HepG2 (cell line): ENCODE data around the gene POMT2. TPM values are rescaled to one million over a fixed set of nuclear protein-coding genes. Genes with fewer than 3 reads are reported as not detected.
A peak's percentile ranks its signal among the peaks of the same experiment; 100 is the strongest.

ENCODE experiments used
- ATAC-seq: fragments of 200-7000 bp; cut with Tn5 transposase; 3 replicates; pipeline ENCODE4 v1.9.1; 2020; ENCODE audit warnings: mild to moderate bottlenecking, moderate library complexity
- BruUV-seq: library from RNA; stranded (reverse); fragments of 400-500 nt; replicated peaks from 2 replicates; lab custom pipeline; 2021; lab: Mats Ljungman, UMichigan
- CTCF ChIA-PET: fragments of 300-600 bp; formaldehyde crosslinking; extraction: SDS; loops from one replicate; lab custom pipeline; 2021; ENCODE audit warnings: low total read pairs, inconsistent platforms, low intra/inter-chr PET ratio; lab: Yijun Ruan, JAX
- POLR2A ChIA-PET: fragments of 350-600 bp; sonication (Branson Sonifier 250); formaldehyde crosslinking; loops from one replicate; lab custom pipeline; 2020; ENCODE audit warnings: antibody characterized with exemption, inconsistent platforms; lab: Yijun Ruan, JAX
- DNase-seq: peaks from one replicate; pipeline ENCODE4 v3.0.0-alpha.2; 2015; ENCODE audit warnings: low spot score
- FAIRE-seq: peaks from 3 replicates; lab custom pipeline; 2011; peaks lifted over from hg19 to GRCh38; lab: Jason Lieb, UNC
- H2AFZ ChIP-seq: one replicate; pipeline ENCODE4 v1.6.1; 2011; ENCODE audit warnings: low read length, inconsistent platforms
- H3K27ac ChIP-seq: fragments of 300-600 bp; 3 replicates; pipeline ENCODE4 v1.8.0; 2011; ENCODE audit warnings: mixed run types, mild to moderate bottlenecking, mixed read lengths, low read length, inconsistent platforms; ENCODE audit not compliant: insufficient read depth; ENCODE audit errors: extremely low read length
- H3K27me3 ChIP-seq, 2 experiments: fragments of 200-600 bp in 1 of 2; 2 replicates in 1 of 2; 3 replicates in 1 of 2; pipeline versions ENCODE4 v1.6.0 to v1.8.0; 2011; ENCODE audit warnings: low read length in 2 of 2, mild to moderate bottlenecking in 2 of 2, moderate library complexity in 2 of 2, inconsistent platforms in 1 of 2; ENCODE audit not compliant: insufficient read depth in 2 of 2, control insufficient read depth in 1 of 2
- H3K36me3 ChIP-seq, 2 experiments: fragments of 200-600 bp in 1 of 2; replicated peaks in 1 of 2; 2 replicates in 1 of 2; 3 replicates in 1 of 2; pipeline versions ENCODE4 v1.5.1 to v1.8.0; 2011; ENCODE audit warnings: low read length in 2 of 2, inconsistent platforms in 1 of 2; ENCODE audit not compliant: insufficient read depth in 2 of 2, control insufficient read depth in 1 of 2
- H3K4me1 ChIP-seq: 2 replicates; pipeline ENCODE4 v1.5.1; 2012; ENCODE audit warnings: low read length, inconsistent platforms; ENCODE audit not compliant: insufficient read depth
- H3K4me2 ChIP-seq: 2 replicates; pipeline ENCODE4 v1.6.0; 2011; ENCODE audit warnings: low read depth, low read length, inconsistent platforms
- H3K4me3 ChIP-seq, 3 experiments: fragments of 200-600 bp in 1 of 3; sonication (generic), shearing (Covaris generic) in 1 of 3; replicated peaks in 1 of 3; 2 replicates each; pipeline ENCODE4 v1.5.1; 2011 to 2016; ENCODE audit warnings: low read length in 3 of 3, inconsistent platforms in 2 of 3, low read depth in 2 of 3, mild to moderate bottlenecking in 2 of 3, control low read depth in 1 of 3, mixed read lengths in 1 of 3; ENCODE audit not compliant: insufficient read depth in 1 of 3
- H3K79me2 ChIP-seq: one replicate; pipeline ENCODE4 v1.6.1; 2011; ENCODE audit warnings: low read length, inconsistent platforms; ENCODE audit not compliant: insufficient read depth
- H3K9ac ChIP-seq: 2 replicates; pipeline ENCODE4 v1.6.0; 2011; ENCODE audit warnings: mild to moderate bottlenecking, low read depth, low read length, inconsistent platforms; ENCODE audit not compliant: insufficient read depth
- H3K9me3 ChIP-seq: 2 replicates; pipeline ENCODE4 v1.5.1; 2012; ENCODE audit warnings: mild to moderate bottlenecking, low read length
- H4K20me1 ChIP-seq: 2 replicates; pipeline ENCODE4 v1.6.0; 2011; ENCODE audit warnings: inconsistent platforms, mild to moderate bottlenecking, low read length, moderate library complexity; ENCODE audit not compliant: insufficient read depth
- MIXL1 ChIP-seq: IDR thresholded peaks from 2 replicates; pipeline ENCODE4 v1.6.1; 2016
- NAIF1 ChIP-seq: sonication (generic); formaldehyde crosslinking; IDR thresholded peaks from 2 replicates; pipeline ENCODE4 v1.5.0; 2020; ENCODE audit warnings: mild to moderate bottlenecking, missing genetic modification reagents, borderline replicate concordance
- PHF8 ChIP-seq: sonication (generic); formaldehyde crosslinking; IDR thresholded peaks from 2 replicates; pipeline ENCODE4 v1.5.0; 2020; ENCODE audit warnings: missing genetic modification reagents
- PITX1 ChIP-seq: sonication (generic); formaldehyde crosslinking; IDR thresholded peaks from 2 replicates; pipeline ENCODE4 v1.5.1; 2020; ENCODE audit warnings: mild to moderate bottlenecking, missing genetic modification reagents
- ZNF496 ChIP-seq: sonication (generic); formaldehyde crosslinking; IDR thresholded peaks from 2 replicates; pipeline ENCODE4 v1.8.1; 2023; ENCODE audit warnings: mild to moderate bottlenecking, moderate library complexity, missing genetic modification reagents; ENCODE audit not compliant: insufficient replicate concordance
- WGBS: methylation state at CpG from one replicate; pipeline ENCODE4 v1.1.6; 2017; ENCODE audit warnings: low lambda C conversion rate; 5-methylcytosine and 5-hydroxymethylcytosine counted together
- in situ Hi-C: cut with HindIII; loops from 2 replicates; pipeline ENCODE4 v1.10.0; 2017; ENCODE audit warnings: low pct_unique_long_range_greater_than_20kb; ENCODE audit not compliant: extremely low pct_ligation_motif_present
- intact Hi-C: fragments of 100-400 bp; cut with micrococcal nuclease; formaldehyde crosslinking; loops from one replicate; pipeline ENCODE4 v1.10.0; 2022; ENCODE audit not compliant: unreplicated experiment
- polyA plus RNA-seq, 8 experiments: library from polyadenylated mRNA; depleted of rRNA in 3 of 8; stranded (reverse) in 7 of 8; unstranded in 1 of 8; fragments of >200 nt; fragmentation: Illumina TruSeq in 4 of 8; extraction: Trizol in 4 of 8; gene quantifications; 2 replicates each; pipeline versions ENCODE4 v1.2.1 to v1.2.3, GENCODE V29; 2011 to 2016; ENCODE audit warnings: low read depth in 4 of 8, missing spikeins in 1 of 8, mixed read lengths in 1 of 8; ENCODE audit not compliant: insufficient read depth in 1 of 8
- total RNA-seq, 5 experiments: library from RNA; depleted of rRNA; stranded (reverse); fragments of >200 nt; fragmentation: Illumina TruSeq; extraction: Trizol; gene quantifications; 2 replicates each; pipeline ENCODE4 v1.2.3, GENCODE V29; 2016; ENCODE audit warnings: low read depth in 1 of 5
- TF ChIP-seq, protein P1 (sequence below): sonication (generic); formaldehyde crosslinking; IDR thresholded peaks from 2 replicates; pipeline ENCODE4 v1.4.0; 2020; ENCODE audit warnings: missing genetic modification reagents
- TF ChIP-seq, protein P2 (sequence below): sonication (generic); formaldehyde crosslinking; IDR thresholded peaks from 2 replicates; pipeline ENCODE4 v1.4.0; 2020; ENCODE audit warnings: mild to moderate bottlenecking, missing genetic modification reagents

Gene POMT2
- total and polyA plus RNA-seq, 2 of the 13 experiments (the other 11 are each of a cell fraction or from before 2014, with no cell fraction given): 15.3 to 15.9 TPM

GRCh38 chr14:77276295-77276935 is 44.3 kb downstream of the POMT2 start:
- TF ChIP-seq NAIF1 (CRISPR knock-in tag) (no peak), ZNF496 (CRISPR knock-in tag) (no peak), PITX1 (no peak)
- TF ChIP-seq, protein P1, sequence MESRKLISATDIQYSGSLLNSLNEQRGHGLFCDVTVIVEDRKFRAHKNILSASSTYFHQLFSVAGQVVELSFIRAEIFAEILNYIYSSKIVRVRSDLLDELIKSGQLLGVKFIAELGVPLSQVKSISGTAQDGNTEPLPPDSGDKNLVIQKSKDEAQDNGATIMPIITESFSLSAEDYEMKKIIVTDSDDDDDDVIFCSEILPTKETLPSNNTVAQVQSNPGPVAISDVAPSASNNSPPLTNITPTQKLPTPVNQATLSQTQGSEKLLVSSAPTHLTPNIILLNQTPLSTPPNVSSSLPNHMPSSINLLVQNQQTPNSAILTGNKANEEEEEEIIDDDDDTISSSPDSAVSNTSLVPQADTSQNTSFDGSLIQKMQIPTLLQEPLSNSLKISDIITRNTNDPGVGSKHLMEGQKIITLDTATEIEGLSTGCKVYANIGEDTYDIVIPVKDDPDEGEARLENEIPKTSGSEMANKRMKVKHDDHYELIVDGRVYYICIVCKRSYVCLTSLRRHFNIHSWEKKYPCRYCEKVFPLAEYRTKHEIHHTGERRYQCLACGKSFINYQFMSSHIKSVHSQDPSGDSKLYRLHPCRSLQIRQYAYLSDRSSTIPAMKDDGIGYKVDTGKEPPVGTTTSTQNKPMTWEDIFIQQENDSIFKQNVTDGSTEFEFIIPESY: peak; percentile 12; the same call in 1 of the 2 replicates
- TF ChIP-seq, all 625 proteins: peak for 1
- CTCF ChIA-PET: no interaction called here

DNA sequence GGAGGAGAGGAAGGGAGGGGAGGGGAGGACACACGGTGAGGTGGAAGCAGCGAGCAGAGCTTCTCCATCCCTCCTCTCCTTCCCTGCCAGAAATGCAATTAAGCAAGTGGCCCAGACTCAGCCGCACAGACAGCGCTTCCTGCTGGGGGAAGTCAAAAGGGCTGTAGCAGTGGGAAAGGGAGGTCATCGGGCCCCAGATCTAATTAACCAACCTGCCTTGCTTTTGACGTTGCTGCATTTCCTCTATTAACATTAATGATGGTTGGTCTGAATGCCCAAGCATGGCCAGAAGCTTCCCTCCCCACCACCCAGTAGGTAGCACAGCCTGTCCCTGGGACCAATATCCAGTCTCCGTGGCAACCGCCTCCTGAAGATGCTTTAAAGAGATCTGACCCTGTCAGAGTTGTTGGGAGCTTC is 45.1 kb downstream of the POMT2 start:
- no peaks in the 10 kb centered on the region for H3K9me3 ChIP-seq
- TF ChIP-seq PHF8 (CRISPR knock-in tag): no peak
- TF ChIP-seq MIXL1: no peak
- TF ChIP-seq, protein P2, sequence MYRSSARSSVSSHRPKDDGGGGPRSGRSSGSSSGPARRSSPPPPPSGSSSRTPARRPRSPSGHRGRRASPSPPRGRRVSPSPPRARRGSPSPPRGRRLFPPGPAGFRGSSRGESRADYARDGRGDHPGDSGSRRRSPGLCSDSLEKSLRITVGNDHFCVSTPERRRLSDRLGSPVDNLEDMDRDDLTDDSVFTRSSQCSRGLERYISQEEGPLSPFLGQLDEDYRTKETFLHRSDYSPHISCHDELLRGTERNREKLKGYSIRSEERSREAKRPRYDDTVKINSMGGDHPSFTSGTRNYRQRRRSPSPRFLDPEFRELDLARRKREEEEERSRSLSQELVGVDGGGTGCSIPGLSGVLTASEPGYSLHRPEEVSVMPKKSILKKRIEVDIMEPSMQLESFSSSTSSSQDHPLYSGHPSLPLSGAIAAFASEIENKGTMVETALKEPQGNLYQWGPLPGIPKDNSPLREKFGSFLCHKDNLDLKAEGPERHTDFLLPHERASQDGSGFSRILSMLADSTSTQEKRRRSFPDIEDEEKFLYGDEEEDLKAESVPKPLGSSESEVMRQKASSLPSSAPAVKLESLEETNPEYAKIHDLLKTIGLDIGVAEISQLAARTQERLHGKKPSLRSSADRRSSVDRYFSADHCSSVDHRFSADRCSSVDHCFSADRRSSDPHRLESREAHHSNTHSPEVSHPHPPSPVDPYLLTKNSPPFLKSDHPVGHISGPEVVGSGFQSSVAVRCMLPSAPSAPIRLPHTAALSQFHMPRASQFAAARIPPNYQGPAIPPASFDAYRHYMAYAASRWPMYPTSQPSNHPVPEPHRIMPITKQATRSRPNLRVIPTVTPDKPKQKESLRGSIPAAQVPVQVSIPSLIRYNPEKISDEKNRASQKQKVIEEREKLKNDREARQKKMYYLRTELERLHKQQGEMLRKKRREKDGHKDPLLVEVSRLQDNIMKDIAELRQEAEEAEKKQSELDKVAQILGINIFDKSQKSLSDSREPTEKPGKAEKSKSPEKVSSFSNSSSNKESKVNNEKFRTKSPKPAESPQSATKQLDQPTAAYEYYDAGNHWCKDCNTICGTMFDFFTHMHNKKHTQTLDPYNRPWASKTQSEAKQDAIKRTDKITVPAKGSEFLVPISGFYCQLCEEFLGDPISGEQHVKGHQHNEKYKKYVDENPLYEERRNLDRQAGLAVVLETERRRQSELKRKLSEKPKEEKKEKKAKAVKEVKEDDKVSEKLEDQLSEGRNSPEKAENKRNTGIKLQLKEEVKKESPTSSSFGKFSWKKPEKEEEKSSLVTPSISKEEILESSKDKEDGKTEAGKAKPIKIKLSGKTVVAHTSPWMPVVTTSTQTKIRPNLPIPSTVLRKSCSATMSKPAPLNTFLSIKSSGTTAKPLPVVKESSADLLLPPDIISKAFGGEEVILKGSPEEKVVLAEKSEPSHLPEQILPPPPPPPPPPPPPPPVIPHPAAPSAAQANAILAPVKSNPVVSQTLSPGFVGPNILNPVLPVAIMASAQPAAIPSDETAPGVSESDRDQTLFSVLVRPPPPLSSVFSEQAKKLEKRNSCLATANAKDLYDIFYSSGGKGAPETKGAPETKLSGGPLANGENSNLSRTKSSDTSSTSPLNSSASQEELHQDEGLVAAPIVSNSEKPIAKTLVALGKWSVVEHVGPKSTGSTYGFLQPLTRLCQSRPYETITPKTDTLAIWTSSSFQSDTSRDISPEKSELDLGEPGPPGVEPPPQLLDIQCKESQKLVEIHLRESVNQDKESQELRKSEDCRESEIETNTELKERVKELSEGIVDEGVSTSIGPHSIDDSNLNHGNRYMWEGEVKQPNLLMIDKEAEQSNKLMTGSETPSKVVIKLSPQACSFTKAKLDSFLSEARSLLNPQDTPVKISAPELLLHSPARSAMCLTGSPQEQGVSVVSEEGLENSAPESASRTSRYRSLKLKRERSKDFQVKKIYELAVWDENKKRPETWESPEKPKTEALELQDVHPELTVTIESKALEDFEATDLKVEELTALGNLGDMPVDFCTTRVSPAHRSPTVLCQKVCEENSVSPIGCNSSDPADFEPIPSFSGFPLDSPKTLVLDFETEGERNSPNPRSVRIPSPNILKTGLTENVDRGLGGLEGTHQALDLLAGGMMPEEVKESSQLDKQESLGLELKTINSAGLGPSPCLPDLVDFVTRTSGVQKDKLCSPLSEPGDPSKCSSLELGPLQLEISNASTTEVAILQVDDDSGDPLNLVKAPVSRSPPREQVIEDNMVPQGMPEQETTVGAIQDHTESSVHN (CRISPR knock-in tag): no peak

More at GRCh38 chr14:77276295-77276935, 44.3 kb downstream of the POMT2 start:
- FAIRE-seq: no peak
- intact Hi-C loops: no loop called here
- Histone ChIP-seq H3K9ac (no peak overlapping the region), H3K9me3 (no peaks in the 10 kb centered on the region), H3K27ac (no peak overlapping the region), H3K79me2 (no peaks in the 10 kb centered on the region), H4K20me1 (no peaks in the 10 kb centered on the region), H3K4me1 (no peaks in the 10 kb centered on the region), H3K4me2 (no peak overlapping the region), H3K36me3 (peaks cover 2 to 9% of the 10 kb centered on the region in 2 experiments; a peak in 2 of 5 replicates), H3K27me3 (peaks cover under 1 to 2% of the 10 kb centered on the region in 2 experiments; a peak in 1 of 5 replicates), H2AFZ (no peak overlapping the region), H3K4me3 (no peak overlapping the region)
- 77% methylated on average over 7 of the region's 15 CpGs for WGBS
- DNase-seq: no peak
- no TSS peak for BruUV-seq
- POLR2A ChIA-PET: no interaction called here
- ATAC-seq: no peak
- in situ Hi-C loops: no loop called here

More for the DNA sequence above, 45.1 kb downstream of the POMT2 start:
- POLR2A ChIA-PET: no interaction called here
- intact Hi-C loops (no loop called here), in situ Hi-C loops (no loop called here)
- DNase-seq (no peak), FAIRE-seq (no peak), ATAC-seq (no peak)
- WGBS: 75% methylated on average over 8 of the region's 8 CpGs
- H3K9ac ChIP-seq: no peak overlapping the region
- no peak overlapping the region for H3K27ac ChIP-seq
- H3K79me2 ChIP-seq: no peaks in the 10 kb centered on the region
- H3K4me1 ChIP-seq: no peaks in the 10 kb centered on the region
- H3K27me3 ChIP-seq: peaks cover 2 to 5% of the 10 kb centered on the region in 2 experiments; a peak in 1 of 5 replicates
- CTCF ChIA-PET: no interaction called here
- BruUV-seq: no TSS peak
- H2AFZ ChIP-seq: no peak overlapping the region
- no peak overlapping the region for H3K4me2 ChIP-seq
- peaks cover 2 to 9% of the 10 kb centered on the region in 2 experiments; a peak in 2 of 5 replicates for H3K36me3 ChIP-seq
- no peaks in the 10 kb centered on the region for H4K20me1 ChIP-seq
- H3K4me3 ChIP-seq: no peak overlapping the region
